Sigmoid colon (tissue), 7 donors: ENCODE measurements around the gene SPATA45. TPM values are rescaled to one million over a fixed set of nuclear protein-coding genes. Genes with fewer than 3 reads are reported as not detected.

ENCODE experiments used
- DNase-seq: peaks from one replicate; pipeline ENCODE4 v3.0.0-alpha.2; 2019
- H3K27ac ChIP-seq, 4 donors: fragments of 200-600 bp; sonication (generic); one replicate each; pipeline ENCODE4 v1.5.1; 2016 to 2019; ENCODE audit warnings: mild to moderate bottlenecking in 1 of 4
- H3K27me3 ChIP-seq, 3 donors: fragments of 200-600 bp; sonication (generic); one replicate each; pipeline ENCODE4 v1.5.1; 2019; ENCODE audit warnings: mild to moderate bottlenecking in 1 of 3
- H3K36me3 ChIP-seq, 4 donors: fragments of 200-600 bp; sonication (generic); one replicate each; pipeline ENCODE4 v1.5.1; 2016 to 2019
- H3K4me1 ChIP-seq, 4 donors: fragments of 200-600 bp; sonication (generic); one replicate each; pipeline ENCODE4 v1.5.1; 2017 to 2019
- H3K4me3 ChIP-seq, 4 donors: fragments of 200-600 bp; sonication (generic); one replicate each; pipeline ENCODE4 v1.5.1; 2017 to 2019; ENCODE audit warnings: mild to moderate bottlenecking in 2 of 4, moderate library complexity in 1 of 4
- H3K9me3 ChIP-seq, 4 donors: fragments of 200-600 bp in 3 of 4; sonication (generic) in 3 of 4; one replicate each; pipeline versions ENCODE4 v1.5.1 to v1.6.1; 2013 to 2019
- EP300 ChIP-seq, 4 donors: sonication (generic); formaldehyde crosslinking; IDR thresholded peaks; one replicate each; pipeline ENCODE4 v1.6.1; 2017; ENCODE audit warnings: antibody characterized with exemption in 4 of 4
- POLR2A ChIP-seq, 2 donors: fragments of 450-650 bp; IDR thresholded peaks; one replicate each; pipeline ENCODE4 v1.6.1; 2016; ENCODE audit warnings: antibody characterized with exemption in 2 of 2, mild to moderate bottlenecking in 2 of 2, moderate library complexity in 2 of 2
- POLR2AphosphoS5 ChIP-seq, 4 donors: sonication (generic); formaldehyde crosslinking; IDR thresholded peaks; one replicate each; pipeline ENCODE4 v1.6.1; 2017; ENCODE audit warnings: antibody characterized with exemption in 4 of 4
- WGBS, 2 donors: extraction: QIAGEN DNeasy Blood & Tissue Kit; methylation state at CpG; one replicate each; pipeline ENCODE4 v1.1.7; 2013; 5-methylcytosine and 5-hydroxymethylcytosine counted together
- intact Hi-C: fragments of 100-400 bp; cut with DNase I; formaldehyde crosslinking; loops from one replicate; pipeline ENCODE4 v1.15.1; 2023
- polyA plus RNA-seq, 3 donors: library from polyadenylated mRNA; stranded (reverse); fragments of 200-250 nt; gene quantifications; one replicate each; pipeline ENCODE4 v1.2.3, GENCODE V29; 2013
- total RNA-seq, 4 donors: library from RNA; depleted of rRNA; stranded (reverse); fragments of >200 nt; gene quantifications; one replicate each; pipeline ENCODE4 v1.1.0, GENCODE V29; 2016
- TF ChIP-seq, protein P1 (sequence below), 4 experiments: fragments of 450-650 bp in 3 of 4; fragments of 200-600 bp in 1 of 4; IDR thresholded peaks; one replicate each; pipeline ENCODE4 v1.5.1; 2016 to 2019; ENCODE audit warnings: antibody characterized with exemption in 4 of 4, mild to moderate bottlenecking in 3 of 4, moderate library complexity in 2 of 4
- donor health status: healthy with polysubstance abuse.
- donor health status: Bipolar disorder and iron deficiency.
- donor health status: healthy.

Gene SPATA45
- total and polyA plus RNA-seq, 7 donors: not detected

GRCh38 chr1:212816567-212817278, 30.7 kb downstream of the SPATA45 start:
- Histone ChIP-seq H3K9me3 (no peaks in the 10 kb centered on the region), H3K36me3 (peaks cover 0 to 12% (median 0%) of the 10 kb centered on the region in 4 donors), H3K27ac (no peak overlapping the region), H3K4me3 (no peak overlapping the region), H3K27me3 (no peaks in the 10 kb centered on the region), H3K4me1 (no peaks in the 10 kb centered on the region)
- TF ChIP-seq EP300 (IDR thresholded peaks at IDR 0.05): no peak
- no peak for TF ChIP-seq POLR2A (IDR thresholded peaks at IDR 0.05)
- TF ChIP-seq, protein P1, sequence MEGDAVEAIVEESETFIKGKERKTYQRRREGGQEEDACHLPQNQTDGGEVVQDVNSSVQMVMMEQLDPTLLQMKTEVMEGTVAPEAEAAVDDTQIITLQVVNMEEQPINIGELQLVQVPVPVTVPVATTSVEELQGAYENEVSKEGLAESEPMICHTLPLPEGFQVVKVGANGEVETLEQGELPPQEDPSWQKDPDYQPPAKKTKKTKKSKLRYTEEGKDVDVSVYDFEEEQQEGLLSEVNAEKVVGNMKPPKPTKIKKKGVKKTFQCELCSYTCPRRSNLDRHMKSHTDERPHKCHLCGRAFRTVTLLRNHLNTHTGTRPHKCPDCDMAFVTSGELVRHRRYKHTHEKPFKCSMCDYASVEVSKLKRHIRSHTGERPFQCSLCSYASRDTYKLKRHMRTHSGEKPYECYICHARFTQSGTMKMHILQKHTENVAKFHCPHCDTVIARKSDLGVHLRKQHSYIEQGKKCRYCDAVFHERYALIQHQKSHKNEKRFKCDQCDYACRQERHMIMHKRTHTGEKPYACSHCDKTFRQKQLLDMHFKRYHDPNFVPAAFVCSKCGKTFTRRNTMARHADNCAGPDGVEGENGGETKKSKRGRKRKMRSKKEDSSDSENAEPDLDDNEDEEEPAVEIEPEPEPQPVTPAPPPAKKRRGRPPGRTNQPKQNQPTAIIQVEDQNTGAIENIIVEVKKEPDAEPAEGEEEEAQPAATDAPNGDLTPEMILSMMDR (IDR thresholded peaks at IDR 0.05): no peak
- no peak for TF ChIP-seq POLR2AphosphoS5 (IDR thresholded peaks at IDR 0.05)
- intact Hi-C loops: loop anchor here (5.0 kb wide), 1 partner anchor 181 kb away; no protein-coding TSS in a partner anchor
- WGBS, 2 donors: 53 to 84% methylated on average over 3 of the region's 3 CpGs
- no peak for DNase-seq

GRCh38 chr1:212814537-212815334, 32.7 kb downstream of the SPATA45 start:
- H3K27me3 ChIP-seq: no peaks in the 10 kb centered on the region
- no peak overlapping the region for H3K4me3 ChIP-seq
- 27 to 64% methylated on average over 5 of the region's 5 CpGs for WGBS, 2 donors
- peaks cover 0 to 14% (median 0%) of the 10 kb centered on the region in 4 donors for H3K36me3 ChIP-seq
- no peak overlapping the region for H3K27ac ChIP-seq
- intact Hi-C loops: loop anchor here (5.0 kb wide), 1 partner anchor 183 kb away; no protein-coding TSS in a partner anchor
- TF ChIP-seq, protein P1 (IDR thresholded peaks at IDR 0.05): peak in 2 of 4 experiments; percentile 13 to 41
- TF ChIP-seq POLR2A (IDR thresholded peaks at IDR 0.05): no peak
- H3K4me1 ChIP-seq: no peaks in the 10 kb centered on the region
- DNase-seq: no peak
- no peaks in the 10 kb centered on the region for H3K9me3 ChIP-seq

- Histone ChIP-seq H3K27me3 (no peaks in the 10 kb centered on the region), H3K4me3 (no peak overlapping the region), H3K9me3 (no peaks in the 10 kb centered on the region), H3K4me1 (no peaks in the 10 kb centered on the region), H3K36me3 (peaks cover 0 to 81% (median 2%) of the 10 kb centered on the region in 4 donors), H3K27ac (no peak overlapping the region)
- no peak for TF ChIP-seq EP300 (IDR thresholded peaks at IDR 0.05)
- TF ChIP-seq POLR2AphosphoS5 (IDR thresholded peaks at IDR 0.05): no peak
- TF ChIP-seq, protein P1 (IDR thresholded peaks at IDR 0.05): no peak
- no peak for TF ChIP-seq POLR2A (IDR thresholded peaks at IDR 0.05)
- no peak for DNase-seq
- intact Hi-C loops: no loop called here
- 90 to 91% methylated on average over 3 of the region's 3 CpGs for WGBS, 2 donors
Measured at GRCh38 chr1:212805767-212806166, 41.7 kb downstream of the SPATA45 start.

- WGBS, 2 donors: 87 to 96% methylated on average over 3 of the region's 3 CpGs
- DNase-seq: no peak
- Histone ChIP-seq H3K9me3 (no peaks in the 10 kb centered on the region), H3K4me1 (peaks cover 0 to 9% (median 4%) of the 10 kb centered on the region in 4 donors), H3K27ac (no peak overlapping the region), H3K36me3 (peaks cover 0 to 68% (median 8%) of the 10 kb centered on the region in 4 donors), H3K4me3 (no peak overlapping the region), H3K27me3 (no peaks in the 10 kb centered on the region)
- TF ChIP-seq, protein P1 (IDR thresholded peaks at IDR 0.05): no peak
- TF ChIP-seq POLR2A (IDR thresholded peaks at IDR 0.05) (no peak), EP300 (IDR thresholded peaks at IDR 0.05) (no peak), POLR2AphosphoS5 (IDR thresholded peaks at IDR 0.05) (no peak)
- intact Hi-C loops: loop anchor here (10.0 kb wide), 3 partner anchors 217 to 513 kb away; partner anchors contain the start of genes ANGEL2 and PPP2R5A
Measured at GRCh38 chr1:212797681-212798080, 49.8 kb downstream of the SPATA45 start.
